ENCODE results near the gene DUS1L.

DUS1L gene

GRCh38 chr17:82047914-82048570 lies 17.6 kb downstream of the DUS1L start:
- TF ChIP-seq CTCF (IDR thresholded peaks at IDR 0.05; ENCODE audit: borderline replicate concordance, insufficient read depth, low read depth, low read length), result no peak

DNA sequence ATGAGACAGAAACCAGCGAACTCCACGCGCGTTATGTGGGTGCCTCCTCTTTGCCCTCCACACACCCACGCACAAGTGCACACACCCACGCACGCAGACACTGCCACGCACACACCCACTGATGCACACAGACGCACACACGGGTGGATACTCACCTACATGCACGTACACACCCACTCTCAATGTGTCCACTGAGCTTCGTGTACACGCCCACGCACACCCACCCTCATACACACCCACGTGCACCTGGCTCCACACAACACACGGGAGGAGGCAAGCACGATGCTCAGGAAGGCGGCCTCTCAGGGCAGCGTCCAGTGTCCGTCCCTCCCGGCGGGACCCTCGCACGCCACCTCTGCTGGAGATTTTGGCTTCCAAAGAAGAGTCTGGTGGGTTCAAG lies 18.2 kb downstream of the DUS1L start:
- no peak for TF ChIP-seq CTCF (IDR thresholded peaks at IDR 0.05; ENCODE audit: borderline replicate concordance, insufficient read depth, low read depth, low read length)
- H3K4me3 ChIP-seq (ENCODE audit: low read depth, low read length), result no peak overlapping the region

More at GRCh38 chr17:82047914-82048570, 17.6 kb downstream of the DUS1L start:
- H3K4me3 ChIP-seq (ENCODE audit: low read depth, low read length), result no peak overlapping the region

DNA sequence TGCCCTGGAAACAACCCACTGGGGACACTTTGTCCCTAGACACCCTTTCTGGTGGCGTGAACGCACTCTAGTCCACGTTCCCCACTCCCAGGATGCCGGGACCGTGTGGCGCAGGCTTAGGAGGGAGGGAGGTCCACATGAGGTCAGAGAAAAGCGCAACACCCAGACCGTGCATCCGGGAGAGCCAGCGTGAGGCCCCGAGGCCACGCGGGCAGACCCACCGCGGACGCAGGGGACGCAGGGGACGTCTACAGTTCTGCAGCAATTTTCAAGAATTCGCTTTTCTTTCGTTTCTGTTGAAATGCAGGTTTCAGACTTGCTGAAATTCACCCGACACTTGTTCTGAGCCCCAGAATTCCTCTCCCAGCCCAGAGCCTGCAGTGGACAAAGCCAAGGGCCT lies 18.7 kb downstream of the DUS1L start:
- no peak overlapping the region for H3K4me3 ChIP-seq (ENCODE audit: low read depth, low read length)
- no peak for TF ChIP-seq CTCF (IDR thresholded peaks at IDR 0.05; ENCODE audit: borderline replicate concordance, insufficient read depth, low read depth, low read length)

- no peak for TF ChIP-seq CTCF (IDR thresholded peaks at IDR 0.05; ENCODE audit: borderline replicate concordance, insufficient read depth, low read depth, low read length)
- H3K4me3 ChIP-seq (ENCODE audit: low read depth, low read length), result no peak overlapping the region
These were observed 19.6 kb downstream of the DUS1L start for GRCh38 chr17:82045936-82046484.

DNA sequence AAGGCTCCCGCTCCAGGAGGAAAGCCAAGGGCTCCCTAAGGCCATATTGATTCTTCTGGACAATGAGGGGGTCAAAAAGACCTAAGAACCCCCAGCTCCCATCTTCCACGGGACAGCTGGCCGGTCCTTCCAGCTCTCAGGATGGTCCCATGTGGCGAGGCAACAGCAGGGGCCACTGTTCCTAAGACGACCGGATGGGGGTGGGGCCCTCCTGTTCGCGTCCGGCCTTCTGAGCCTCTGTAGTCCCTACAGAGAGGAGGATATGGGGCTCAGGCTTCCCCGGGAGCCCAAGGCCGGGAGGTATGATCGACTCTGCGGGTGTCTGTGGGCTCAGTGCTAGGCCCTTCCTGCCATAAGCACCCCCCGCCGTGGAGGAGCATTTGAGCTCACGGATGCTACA lies 22.1 kb downstream of the DUS1L start:
- H3K4me3 ChIP-seq (ENCODE audit: low read depth, low read length), result no peak overlapping the region
- no peak for TF ChIP-seq CTCF (IDR thresholded peaks at IDR 0.05; ENCODE audit: borderline replicate concordance, insufficient read depth, low read depth, low read length)

DNA sequence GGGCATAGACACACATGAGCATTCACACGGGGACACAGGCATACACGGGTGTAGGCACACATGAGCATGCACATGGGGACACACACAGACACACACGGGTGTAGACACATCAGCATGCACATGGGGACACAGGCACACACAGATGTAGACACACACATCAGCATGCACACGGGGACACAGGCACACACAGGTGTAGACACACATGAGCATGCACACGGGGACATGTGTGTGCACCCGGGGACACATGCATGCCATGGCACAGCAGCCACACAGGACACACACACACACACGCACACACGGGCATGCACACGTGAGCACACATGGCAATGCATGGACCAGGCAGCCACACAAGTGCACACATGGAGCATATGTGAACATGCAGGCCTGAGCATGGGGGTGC lies 23.0 kb downstream of the DUS1L start:
- no peak for TF ChIP-seq CTCF (IDR thresholded peaks at IDR 0.05; ENCODE audit: borderline replicate concordance, insufficient read depth, low read depth, low read length)
- H3K4me3 ChIP-seq (ENCODE audit: low read depth, low read length), result no peak overlapping the region

DNA sequence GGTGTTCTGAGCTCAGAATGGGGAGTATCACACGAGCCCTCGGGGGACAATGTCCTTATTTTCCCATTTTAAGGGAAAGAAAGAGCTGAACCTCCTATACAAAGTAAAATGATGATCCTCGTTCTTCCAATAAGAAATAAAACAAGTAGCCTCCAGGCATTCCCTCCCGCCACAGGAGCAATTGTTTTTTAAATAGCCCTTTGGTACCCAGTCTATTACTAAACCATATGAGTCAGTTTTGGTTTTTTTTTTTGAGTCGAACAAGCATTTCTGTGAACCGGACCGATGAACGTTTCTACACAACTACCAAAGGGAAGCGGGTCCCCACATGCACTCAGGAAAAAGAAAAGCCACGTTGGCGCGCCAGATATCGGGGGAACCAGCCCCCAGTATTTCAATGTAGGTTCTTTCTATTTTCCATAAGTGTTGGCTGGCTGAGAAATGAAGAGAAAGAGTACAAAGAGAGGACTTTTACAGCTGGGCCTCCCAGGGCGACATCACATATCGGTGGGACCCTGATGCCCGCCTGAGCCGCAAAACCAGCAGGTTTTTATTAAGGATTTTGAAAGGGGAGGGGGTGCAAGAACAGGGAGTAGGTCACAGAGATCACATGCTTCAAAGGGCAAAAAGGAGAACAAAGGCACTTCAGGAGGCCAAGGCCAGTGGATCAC lies 24.3 kb downstream of the DUS1L start:
- TF ChIP-seq CTCF (IDR thresholded peaks at IDR 0.05; ENCODE audit: borderline replicate concordance, insufficient read depth, low read depth, low read length), result no peak
- H3K4me3 ChIP-seq (ENCODE audit: low read depth, low read length), result no peak overlapping the region

Measured in GM12875 (cell line).